ENCODE measurements around the gene ARHGAP20.
"Not testable (repeated sequence)": the region's sequence is repeated elsewhere in the genome, so short reads cannot be mapped to it uniquely, and the experiment has no call there.

ARHGAP20 gene

DNA sequence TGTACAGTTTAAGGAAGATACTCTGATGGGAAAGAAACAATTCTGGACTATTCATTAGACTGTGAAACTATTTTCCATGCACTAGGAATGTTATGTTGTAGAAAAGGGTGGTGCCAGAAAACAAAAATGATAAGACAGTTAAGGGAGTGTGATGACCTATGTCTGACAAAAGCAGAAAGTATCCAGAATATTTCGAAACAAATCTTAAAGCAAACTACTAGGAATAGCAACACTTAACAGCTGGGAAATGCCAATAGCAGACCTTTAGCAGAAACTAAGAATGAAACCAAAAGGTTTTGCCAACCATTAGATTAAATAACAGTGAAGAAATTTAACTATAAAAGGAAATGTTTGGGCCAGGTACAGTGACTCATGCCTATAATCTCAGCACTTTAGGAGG is 3.3 kb upstream of the ARHGAP20 start:
- no peak for DNase-seq (ENCODE audit: low read depth in 1 of 2, low spot score in 1 of 2)

DNA sequence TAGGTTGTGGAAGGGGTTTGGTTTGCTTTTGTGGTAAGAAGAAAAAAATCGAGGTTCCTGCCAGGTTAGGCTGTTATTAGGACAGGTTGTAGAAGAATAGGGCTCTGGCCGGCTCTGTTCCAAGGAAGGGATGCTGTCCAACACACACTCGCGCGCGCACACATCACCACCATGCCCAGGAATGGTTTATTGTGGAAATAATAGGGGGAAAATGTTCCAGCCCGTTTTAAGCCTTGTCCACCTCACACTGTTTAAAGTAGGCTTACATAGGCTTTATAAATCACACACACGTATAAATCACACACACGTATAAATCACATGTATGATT is 1.2 kb upstream of the ARHGAP20 start:
- no peak for DNase-seq (ENCODE audit: low read depth in 1 of 2, low spot score in 1 of 2)

DNA sequence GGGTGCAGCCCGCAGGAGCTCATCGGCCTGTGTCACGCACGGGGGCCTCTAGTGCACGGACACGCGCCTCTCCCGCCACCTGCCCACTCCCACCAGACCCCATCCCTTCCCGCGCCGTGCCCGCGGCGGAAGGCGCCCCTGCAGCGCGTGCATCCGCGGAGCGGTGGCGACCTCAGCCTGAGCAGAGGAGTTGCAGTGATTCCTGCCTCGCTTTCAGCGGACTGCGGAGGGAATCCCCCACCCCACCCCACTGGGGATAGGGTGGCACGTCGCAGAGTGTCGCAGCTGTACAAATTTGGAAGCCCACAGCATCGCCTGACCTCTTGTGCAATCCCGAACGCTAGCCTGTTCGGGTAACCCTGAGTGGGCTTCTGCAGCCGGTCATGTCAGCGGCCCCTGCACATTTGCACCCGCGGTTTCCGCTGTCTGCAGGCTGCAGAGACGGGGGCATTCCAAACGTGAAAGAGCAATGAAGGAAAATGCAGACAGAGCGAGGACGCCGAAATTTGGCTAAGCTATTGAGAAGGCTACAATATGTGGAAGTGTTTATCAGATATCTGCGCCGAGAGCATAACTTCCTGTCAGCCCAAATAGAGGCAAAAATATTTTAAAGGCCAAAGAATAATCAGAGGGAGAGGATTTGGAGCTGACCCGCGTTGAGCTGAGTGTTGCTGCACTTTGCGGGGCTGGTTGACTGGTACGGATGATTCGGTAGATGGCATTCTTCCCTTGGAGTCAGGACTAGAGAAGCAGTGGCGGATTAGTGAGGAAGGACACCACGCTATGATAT is 617 bp upstream of the ARHGAP20 start:
- no peak for DNase-seq (ENCODE audit: low read depth in 1 of 2, low spot score in 1 of 2)

DNA sequence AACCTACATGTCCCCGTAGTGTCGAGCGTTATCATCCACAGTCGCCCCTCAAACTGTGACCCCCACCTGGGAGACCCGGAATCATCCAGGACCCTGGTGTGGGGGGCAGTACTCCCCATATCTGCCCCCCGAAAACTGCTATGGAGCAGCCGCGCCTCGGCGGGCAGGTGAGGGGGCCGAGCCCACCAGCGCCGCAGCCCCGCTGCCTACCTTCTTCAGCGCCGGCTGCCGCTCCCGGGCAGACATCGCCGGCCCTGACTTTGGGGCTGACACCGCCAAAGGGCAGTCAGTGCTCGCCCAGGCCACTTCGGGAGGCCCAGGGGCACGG is 825 bp downstream of the ARHGAP20 start:
- DNase-seq (ENCODE audit: low read depth in 1 of 2, low spot score in 1 of 2), result no peak

DNA sequence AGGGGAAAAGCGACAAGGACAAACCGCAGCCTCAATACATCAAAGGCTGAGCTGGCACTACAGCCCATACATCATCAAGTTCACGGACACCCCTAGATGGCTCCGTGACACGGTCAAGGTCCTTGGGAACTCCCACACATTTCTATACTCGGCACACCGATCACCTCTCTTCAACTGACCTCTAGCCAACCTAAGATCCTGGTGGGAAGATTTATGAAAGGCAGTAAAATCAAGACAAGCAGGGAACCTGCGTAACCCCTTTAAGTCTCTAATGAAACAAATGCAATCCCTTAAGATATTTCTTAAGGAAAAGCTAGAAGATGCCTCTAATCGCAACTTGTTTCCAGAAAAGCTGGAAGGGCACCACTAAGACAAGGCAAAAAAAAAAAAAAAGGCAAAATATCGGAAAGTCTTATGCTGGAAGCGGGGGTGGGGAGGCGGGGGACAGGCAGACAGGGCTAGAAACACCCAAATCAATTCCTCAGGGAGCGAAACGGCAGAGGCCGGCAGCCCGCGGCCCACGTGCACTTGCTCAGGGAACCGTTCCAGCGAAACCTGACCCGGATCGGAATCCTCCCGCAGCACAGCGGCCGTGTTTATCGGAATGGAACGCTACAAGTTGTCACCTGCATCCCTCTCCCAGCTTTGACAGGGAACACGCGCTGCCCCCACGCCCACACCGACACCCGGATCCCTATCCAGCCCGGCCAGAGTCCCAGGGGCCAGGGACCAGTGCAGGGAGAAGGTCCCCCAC is 1.4 kb downstream of the ARHGAP20 start:
- DNase-seq (ENCODE audit: low read depth in 1 of 2, low spot score in 1 of 2), result no peak

DNA sequence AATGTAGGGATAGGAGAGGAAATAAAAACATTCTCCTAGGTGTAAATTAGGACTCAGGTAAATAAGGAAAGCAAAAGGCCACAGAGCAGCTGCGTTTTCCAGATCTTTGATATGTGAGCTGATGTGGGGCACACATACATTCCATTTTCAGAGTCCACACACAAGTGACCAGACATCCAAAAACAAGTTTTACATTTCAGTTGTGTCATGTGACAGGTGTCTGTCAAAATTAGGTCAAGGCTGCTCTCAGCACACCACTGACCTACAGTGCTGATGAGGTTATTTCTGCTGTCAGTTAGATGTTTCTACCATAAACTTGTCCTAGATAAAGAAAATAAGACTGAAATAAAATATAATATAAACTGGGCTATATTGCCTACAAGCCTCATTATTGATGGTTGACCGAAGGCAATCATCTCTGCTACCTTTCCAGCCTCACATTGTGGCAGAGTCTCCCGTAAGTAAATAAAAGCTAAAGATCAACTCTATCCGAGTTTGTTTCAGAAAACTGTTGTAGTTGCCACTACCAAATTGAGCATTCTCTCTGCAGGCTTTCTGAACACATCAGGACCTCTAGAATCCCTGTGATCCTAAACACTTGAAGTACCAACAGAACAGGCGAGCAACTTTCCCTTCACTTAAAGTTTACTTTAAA is 7.9 kb downstream of the ARHGAP20 start:
- DNase-seq (ENCODE audit: low read depth in 1 of 2, low spot score in 1 of 2), result no peak

DNA sequence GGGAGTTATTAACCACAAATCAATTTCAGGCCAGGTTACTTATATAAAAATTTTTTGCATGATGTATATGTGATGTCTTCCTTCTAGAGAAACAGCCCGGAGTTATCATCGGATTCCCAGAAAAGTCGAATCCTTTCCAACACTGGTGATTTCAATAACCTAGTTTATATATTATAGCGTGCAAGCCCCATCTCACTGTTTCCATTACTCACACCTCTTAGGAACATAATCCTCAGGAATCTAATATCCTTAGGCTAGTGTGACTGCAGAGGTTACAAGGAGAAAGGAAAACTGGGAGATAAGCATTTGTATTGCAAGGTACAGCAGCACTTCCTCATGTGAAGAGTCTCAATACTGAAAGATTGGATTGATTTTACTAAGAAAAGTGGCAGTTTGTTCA is 20.3 kb downstream of the ARHGAP20 start:
- DNase-seq (ENCODE audit: low read depth in 1 of 2, low spot score in 1 of 2), result no peak

DNA sequence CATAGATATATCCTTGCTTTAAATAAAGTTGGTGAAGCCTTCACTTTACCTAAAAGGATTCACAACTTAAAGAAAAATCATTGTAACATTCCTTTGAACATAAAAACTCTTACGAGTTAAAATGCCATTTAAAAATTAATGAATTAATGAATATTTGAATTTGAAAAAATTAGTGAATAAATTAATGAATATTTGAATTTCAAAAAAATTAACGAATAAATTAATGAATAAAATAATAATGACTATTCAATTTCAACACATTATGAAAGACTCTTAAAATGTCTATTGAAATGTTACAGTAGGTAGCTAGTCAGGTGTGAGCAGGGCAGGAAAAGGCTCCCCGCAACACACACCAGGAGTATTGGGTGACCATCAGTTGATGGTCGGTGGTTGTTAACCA is 22.9 kb downstream of the ARHGAP20 start:
- no peak for DNase-seq (ENCODE audit: low read depth in 1 of 2, low spot score in 1 of 2)

DNA sequence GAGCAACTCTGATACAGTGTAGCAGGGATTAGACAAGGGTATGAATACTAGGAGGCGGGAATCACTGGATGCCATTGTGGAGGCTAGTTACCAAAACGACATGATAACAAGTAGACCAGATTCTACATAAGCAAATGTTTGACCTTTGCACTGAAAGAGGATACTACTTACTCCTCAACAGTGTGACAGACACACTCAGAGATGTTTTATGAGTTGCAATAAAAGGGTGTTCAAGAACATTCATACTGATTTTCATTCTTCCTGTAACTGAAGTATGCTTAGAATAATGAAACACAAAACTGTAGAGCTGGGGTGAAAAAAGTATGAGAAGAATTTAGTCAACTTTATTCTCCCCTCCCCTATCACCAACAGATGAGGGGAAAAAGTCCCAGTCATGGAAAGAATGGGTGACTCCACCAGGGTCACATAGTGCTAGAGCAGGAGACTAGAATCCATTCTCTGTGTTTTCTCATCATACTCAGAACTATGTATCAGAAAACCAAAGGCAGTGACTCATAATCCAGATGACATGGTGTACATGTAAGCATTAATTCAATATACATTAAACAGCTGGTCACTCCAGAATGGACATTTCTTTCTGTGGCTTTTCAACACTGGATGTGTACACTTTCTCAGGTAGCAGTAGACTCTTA is 32.8 kb downstream of the ARHGAP20 start:
- no peak for DNase-seq (ENCODE audit: low read depth in 1 of 2, low spot score in 1 of 2)

DNA sequence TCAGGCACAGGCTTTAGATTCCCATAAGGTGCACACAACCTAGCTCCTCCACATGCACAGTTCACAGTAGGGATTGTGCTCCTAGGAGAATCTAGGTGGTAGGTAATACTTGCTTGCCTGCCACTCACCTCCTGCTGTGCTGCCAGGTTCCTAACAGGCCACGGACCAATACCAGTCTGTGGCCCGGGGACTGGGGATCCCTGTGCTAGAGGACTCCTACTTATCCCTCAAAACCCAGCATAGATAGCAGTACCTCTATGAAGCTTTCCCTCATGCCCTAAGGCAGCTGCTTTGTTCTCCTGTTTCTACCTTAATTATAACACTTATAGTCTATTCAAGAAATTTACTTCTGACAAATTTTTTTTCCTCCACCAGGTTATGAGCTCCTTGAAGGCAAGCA is 36.7 kb downstream of the ARHGAP20 start:
- no peak for DNase-seq (ENCODE audit: low read depth in 1 of 2, low spot score in 1 of 2)

DNA sequence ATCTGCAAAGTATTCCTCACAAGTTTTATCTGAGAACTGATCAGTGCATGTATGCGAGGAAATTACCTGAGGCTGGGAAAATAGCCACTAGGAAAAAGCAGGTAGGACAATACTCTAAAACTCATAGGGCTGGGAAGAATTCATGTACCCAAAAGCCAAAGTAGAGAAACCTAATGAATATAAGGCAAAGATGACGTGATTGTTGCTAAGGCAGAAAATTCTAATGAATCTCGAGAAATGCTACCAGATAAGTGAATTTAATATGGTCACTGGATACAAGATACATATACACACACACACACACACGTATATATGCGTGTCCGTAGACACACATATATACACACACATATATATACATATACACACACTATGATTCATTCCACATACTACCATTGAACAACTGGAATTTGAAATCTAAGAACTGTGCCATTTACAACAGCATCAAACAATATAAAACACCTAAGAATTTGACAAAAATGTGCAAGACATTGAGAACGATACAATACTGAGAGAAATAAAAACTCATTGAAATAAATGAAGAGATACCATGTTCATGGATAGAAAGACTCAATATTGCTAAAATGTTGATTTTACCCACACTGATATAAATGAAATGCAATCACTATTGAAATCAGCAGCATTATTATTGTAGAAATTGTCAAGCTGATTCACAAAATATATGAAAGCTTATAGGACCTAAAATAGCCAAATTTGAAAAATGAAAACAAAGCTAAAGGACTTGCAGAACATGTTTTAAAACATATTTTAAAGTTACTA is 46.4 kb downstream of the ARHGAP20 start:
- no peak for DNase-seq (ENCODE audit: low read depth in 1 of 2, low spot score in 1 of 2)

DNA sequence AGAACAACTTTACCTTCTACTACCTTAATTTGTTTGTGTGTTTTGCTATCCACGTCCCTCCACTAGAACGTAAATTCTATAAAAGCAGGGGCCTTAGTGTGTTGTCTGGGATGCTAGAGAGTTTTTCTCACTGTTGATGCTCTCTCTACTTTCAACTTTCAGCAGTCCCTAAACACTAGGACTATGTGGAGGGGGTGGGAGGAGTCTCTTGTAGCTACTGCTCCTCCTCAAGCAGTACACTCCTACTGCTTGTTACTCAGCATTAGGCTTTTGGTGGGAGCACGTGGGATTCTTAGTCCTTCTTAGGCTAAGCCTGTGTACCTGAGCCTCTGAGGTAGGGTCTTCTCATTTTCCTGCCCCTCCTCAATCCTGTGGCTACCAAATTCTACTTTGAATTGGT is 56.3 kb downstream of the ARHGAP20 start:
- no peak for DNase-seq (ENCODE audit: low read depth in 1 of 2, low spot score in 1 of 2)

DNA sequence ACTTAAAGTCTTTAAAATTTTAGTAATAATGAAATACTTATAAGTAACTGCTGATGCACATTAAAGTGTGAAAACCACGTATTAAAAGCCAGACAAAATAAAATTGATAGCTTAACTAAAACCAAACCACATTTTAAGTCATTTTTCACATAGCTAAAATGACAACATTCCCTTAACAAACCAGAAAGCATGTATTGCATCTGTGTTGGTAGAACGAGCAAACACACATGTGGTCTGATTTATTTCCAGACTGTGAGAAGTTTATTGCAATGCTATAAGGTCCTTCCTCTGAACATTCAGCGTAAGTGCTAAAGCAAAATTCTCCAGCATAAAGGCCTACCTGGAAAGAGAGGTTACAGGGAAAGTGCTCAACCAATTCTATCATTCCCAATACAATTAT is 57.8 kb downstream of the ARHGAP20 start:
- DNase-seq (ENCODE audit: low read depth in 1 of 2, low spot score in 1 of 2), result no peak

DNA sequence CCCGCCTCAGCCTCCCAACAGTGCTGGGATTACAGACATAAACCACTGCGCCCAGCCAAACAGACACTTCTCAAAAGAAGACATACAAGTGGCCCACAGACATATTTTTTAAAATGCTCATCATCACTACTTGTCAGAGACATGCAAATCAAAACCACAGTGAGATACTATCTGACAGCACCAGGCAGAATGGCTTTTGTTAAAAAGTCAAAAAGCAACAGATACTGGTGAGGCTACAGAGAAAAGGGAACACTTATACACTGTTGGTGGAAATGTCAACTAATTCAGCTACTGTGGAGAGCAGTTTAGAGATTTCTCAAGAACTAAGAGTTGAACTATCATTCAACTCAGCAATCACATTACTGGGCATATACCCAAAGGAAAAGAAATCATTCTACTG is 67.0 kb downstream of the ARHGAP20 start:
- no peak for DNase-seq (ENCODE audit: low read depth in 1 of 2, low spot score in 1 of 2)

DNA sequence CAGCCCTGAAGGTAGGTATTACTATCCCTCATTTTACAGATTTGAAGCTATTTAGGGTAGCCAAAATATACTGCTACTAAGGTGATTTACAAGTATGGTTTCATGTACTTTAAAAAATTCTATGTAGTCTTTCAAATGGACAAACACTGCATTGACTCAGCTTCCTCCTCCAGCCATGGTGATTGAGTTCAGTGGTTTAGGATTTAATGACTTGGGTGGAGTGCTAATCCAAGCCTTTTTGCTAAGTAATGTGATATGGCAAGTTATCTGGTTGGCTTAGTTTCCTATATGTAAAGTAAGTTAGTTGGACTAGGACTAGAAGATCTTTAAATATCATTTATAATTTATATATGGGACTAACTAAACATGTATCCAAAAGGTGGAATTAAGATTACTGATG is 77.9 kb downstream of the ARHGAP20 start:
- no peak for DNase-seq (ENCODE audit: low read depth in 1 of 2, low spot score in 1 of 2)

DNA sequence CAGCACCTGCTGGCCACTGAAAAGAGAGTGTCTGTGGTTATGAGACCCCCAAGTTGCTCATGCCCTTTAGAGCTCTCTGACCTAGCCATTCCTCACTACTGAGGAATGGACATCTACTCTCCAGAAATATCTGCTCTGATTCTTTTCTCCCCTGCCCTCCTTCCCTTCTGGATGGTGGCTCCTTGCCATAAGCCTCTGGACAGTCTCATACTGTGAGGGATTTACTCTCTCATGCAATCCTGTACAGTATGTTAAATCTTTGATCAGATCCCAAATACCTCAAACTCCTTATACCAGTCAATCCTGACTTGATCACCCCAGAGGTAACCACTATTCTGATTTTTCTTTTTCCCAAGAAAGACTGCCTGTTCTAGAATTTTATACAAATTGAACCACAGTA is 80.7 kb downstream of the ARHGAP20 start:
- no peak for DNase-seq (ENCODE audit: low read depth in 1 of 2, low spot score in 1 of 2)

DNA sequence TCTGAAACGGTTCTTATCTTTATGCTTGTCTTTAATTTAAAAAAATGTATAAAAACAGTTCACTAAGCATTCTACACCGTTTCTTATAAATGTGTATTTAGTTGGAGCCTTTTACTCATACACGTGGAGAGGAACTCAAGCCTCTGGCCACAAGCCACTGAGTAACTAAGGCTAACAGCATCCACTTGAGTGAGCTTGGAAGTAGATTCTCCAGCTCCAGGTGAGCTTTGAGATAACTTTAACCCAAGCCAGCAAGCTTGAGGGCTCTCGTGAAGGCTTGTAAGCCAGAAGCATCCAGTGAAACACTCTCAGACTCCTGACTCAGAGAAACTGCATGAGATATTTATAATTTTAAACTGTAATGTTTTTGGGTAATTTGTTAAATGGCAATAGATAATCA is 82.6 kb downstream of the ARHGAP20 start:
- no peak for DNase-seq (ENCODE audit: low read depth in 1 of 2, low spot score in 1 of 2)

DNA sequence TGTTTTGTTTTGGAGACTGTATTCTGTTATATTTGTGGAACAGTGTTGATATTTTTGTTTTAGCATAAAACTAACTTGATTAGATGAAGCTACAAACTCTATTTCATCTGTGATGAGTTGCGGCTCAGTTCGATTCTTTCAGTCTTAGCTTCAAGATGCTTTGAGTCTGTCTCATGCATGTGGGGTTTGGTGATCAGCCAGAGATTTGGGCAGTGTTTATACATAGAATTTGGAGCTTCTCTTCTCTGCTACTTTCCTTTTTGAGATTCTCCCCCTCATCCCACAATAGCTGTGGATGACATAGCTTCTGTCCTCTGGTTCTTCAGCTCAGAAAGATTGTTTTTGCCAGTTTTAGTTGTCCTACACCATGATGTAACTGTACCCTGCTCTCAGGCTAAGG is 90.4 kb downstream of the ARHGAP20 start:
- no peak for DNase-seq (ENCODE audit: low read depth in 1 of 2, low spot score in 1 of 2)

DNA sequence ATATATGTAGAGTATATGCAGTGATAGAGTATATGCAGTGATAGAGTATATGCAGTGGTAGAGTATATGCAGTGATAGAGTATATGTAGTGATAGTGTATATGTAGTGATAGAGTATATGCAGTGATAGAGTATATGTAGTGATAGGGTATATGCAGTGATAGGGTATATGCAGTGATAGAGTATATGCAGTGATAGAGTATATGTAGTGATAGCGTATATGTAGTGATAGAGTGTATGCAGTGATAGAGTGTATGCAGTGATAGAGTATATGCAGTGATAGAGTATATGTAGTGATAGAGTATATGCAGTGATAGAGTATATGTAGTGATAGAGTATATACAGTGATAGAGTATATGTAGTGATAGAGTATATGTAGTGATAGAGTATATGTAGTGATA is 92.9 kb downstream of the ARHGAP20 start:
- not testable (repeated sequence) for DNase-seq (ENCODE audit: low read depth in 1 of 2, low spot score in 1 of 2)

DNA sequence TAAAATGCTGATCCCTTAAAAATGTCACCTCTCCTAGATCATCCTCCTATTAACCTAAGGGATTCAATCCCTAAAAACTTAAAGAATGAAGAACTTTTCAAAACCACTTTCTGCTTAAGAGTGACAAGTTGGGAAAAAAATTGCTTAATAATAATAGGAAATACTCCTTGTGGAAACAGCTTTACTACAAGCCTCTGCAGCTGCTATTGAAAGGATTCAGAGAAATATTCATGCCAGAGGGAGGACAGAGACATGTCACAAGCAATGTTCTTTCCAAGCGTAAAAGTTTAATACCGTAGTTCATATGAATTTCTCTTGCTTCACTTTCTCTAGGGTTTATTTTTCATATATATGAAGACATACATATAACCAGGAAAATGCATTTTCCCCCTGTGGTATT is 98.2 kb downstream of the ARHGAP20 start:
- DNase-seq (ENCODE audit: low read depth in 1 of 2, low spot score in 1 of 2), result no peak

DNA sequence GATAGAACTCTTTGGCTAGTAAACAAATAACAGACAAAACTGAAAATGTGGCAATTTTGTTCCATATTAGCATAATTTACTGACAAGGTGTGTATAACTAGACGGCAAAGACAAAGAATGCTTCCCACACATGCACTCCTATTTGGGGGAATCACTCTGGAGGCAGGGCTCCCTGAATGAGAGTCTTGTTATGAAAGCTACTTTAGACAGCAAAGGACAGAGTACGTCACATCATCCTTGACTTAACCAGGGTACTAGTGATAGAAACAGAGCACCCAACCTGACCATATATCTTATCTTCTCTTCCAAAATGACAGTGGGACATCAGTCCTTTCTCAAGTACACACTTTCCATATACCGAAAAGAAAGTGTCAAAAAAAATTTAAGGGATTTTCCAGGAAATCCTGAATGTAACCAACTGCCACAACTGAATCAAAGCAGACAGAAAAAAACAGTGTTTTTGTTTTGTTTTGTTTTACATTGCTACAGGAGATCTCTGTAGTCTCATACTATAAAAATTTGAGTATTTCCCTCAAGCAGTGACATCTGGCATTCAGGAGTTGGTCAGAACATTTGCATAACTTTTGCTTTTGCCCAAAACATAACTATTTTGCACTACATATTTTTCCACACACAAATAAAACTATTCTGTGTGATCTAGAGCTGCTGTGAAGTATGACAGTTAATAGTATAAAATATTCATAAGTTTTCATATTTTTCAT is 98.9 kb downstream of the ARHGAP20 start:
- no peak for DNase-seq (ENCODE audit: low read depth in 1 of 2, low spot score in 1 of 2)
